Liver (tissue), 3 donors: Measurements from ENCODE around the gene VEZF1.

Source experiments
- ATF3 ChIP-seq: IDR thresholded peaks from 2 replicates; pipeline ENCODE4 v1.6.1; 2016; ENCODE audit warnings: antibody characterized with exemption
- CTCF ChIP-seq: fragments of 150-350 bp; IDR thresholded peaks from 2 replicates; pipeline ENCODE4 v1.5.1; 2017; ENCODE audit warnings: improper control_type of control experiment, low read depth, low read length; ENCODE audit not compliant: missing input control
- EGR1 ChIP-seq, 2 donors: IDR thresholded peaks; 2 replicates each; pipeline ENCODE4 v1.6.1; 2016 to 2018; ENCODE audit warnings: antibody characterized with exemption in 2 of 2, low read depth in 2 of 2
- GABPA ChIP-seq, 2 donors: IDR thresholded peaks in 1 of 2; conservative IDR thresholded peaks in 1 of 2; 2 replicates each; pipeline ENCODE4 v1.6.1; 2016; ENCODE audit warnings: antibody characterized with exemption in 2 of 2, mild to moderate bottlenecking in 1 of 2, moderate library complexity in 1 of 2
- HNF4G ChIP-seq: IDR thresholded peaks from 2 replicates; pipeline ENCODE4 v1.6.1; 2016; ENCODE audit warnings: antibody characterized with exemption
- JUND ChIP-seq, 2 donors: IDR thresholded peaks; 2 replicates each; pipeline ENCODE4 v1.6.1; 2016; ENCODE audit warnings: antibody characterized with exemption in 2 of 2
- MAX ChIP-seq: IDR thresholded peaks from 2 replicates; pipeline ENCODE4 v1.6.1; 2016; ENCODE audit warnings: antibody characterized with exemption
- RAD21 ChIP-seq, 2 donors: IDR thresholded peaks; 2 replicates each; pipeline ENCODE4 v1.6.1; 2016; ENCODE audit warnings: antibody characterized with exemption in 2 of 2, mild to moderate bottlenecking in 2 of 2
- SP1 ChIP-seq: IDR thresholded peaks from 2 replicates; pipeline ENCODE4 v1.6.1; 2018; ENCODE audit warnings: antibody characterized with exemption, mild to moderate bottlenecking
- YY1 ChIP-seq: IDR thresholded peaks from 2 replicates; pipeline ENCODE4 v1.6.1; 2016; ENCODE audit warnings: antibody characterized with exemption, mild to moderate bottlenecking
- donor health status: healthy.
- donor health status: healthy.

GRCh38 chr17:57949649-57950048 is 38.4 kb downstream of the VEZF1 start:
- TF ChIP-seq YY1 (no peak), CTCF (no peak), JUND (IDR thresholded peaks at IDR 0.05) (no peak), GABPA (IDR thresholded peaks at IDR 0.05 in 1 of 2, conservative IDR thresholded peaks at IDR 0.05 in 1 of 2) (no peak), ATF3 (no peak), RAD21 (IDR thresholded peaks at IDR 0.05) (no peak), MAX (no peak), HNF4G (no peak), EGR1 (IDR thresholded peaks at IDR 0.05; ENCODE audit: low read depth in 2 of 2) (no peak), SP1 (no peak)
